MM.1S (cell line): ENCODE measurements around the gene SEMA4D.

Experiments used
- DNase-seq: peaks from one replicate; pipeline ENCODE4 v3.0.0-alpha.2; 2015
- H2AFZ ChIP-seq: fragments of 300-600 bp; sonication (generic); 2 replicates; pipeline ENCODE4 v1.6.0; 2016; ENCODE audit warnings: antibody characterized with exemption, low read length
- H3F3A ChIP-seq: fragments of 300-600 bp; sonication (generic); 2 replicates; pipeline ENCODE4 v1.6.1; 2016; ENCODE audit warnings: mild to moderate bottlenecking, antibody characterized with exemption, low read length, moderate library complexity, mixed read lengths; ENCODE audit not compliant: insufficient read depth
- H3K27ac ChIP-seq: fragments of 300-600 bp; sonication (generic); 2 replicates; pipeline ENCODE4 v1.5.1; 2016; ENCODE audit warnings: mild to moderate bottlenecking, low read length
- H3K27me3 ChIP-seq: fragments of 300-600 bp; sonication (generic); replicated peaks from 2 replicates; pipeline ENCODE4 v1.6.0; 2016; ENCODE audit warnings: low read length; ENCODE audit not compliant: insufficient read depth
- H3K36me3 ChIP-seq: fragments of 300-600 bp; sonication (generic); replicated peaks from 2 replicates; pipeline ENCODE4 v1.6.1; 2016; ENCODE audit warnings: mild to moderate bottlenecking, low read length, mixed read lengths; ENCODE audit not compliant: insufficient read depth
- H3K4me1 ChIP-seq: fragments of 300-600 bp; sonication (generic); 2 replicates; pipeline ENCODE4 v1.6.1; 2016; ENCODE audit warnings: low read length, mixed read lengths
- H3K4me2 ChIP-seq: fragments of 300-600 bp; sonication (generic); 2 replicates; pipeline ENCODE4 v1.6.0; 2016; ENCODE audit warnings: low read depth, low read length
- H3K4me3 ChIP-seq: fragments of 300-600 bp; sonication (generic); 2 replicates; pipeline ENCODE4 v1.5.1; 2016; ENCODE audit warnings: low read length, mixed read lengths
- H3K79me2 ChIP-seq: fragments of 300-600 bp; sonication (generic); 2 replicates; pipeline ENCODE4 v1.6.1; 2016; ENCODE audit warnings: mixed run types, low read length, mixed read lengths
- H3K9ac ChIP-seq: fragments of 300-600 bp; sonication (generic); 2 replicates; pipeline ENCODE4 v1.6.1; 2016; ENCODE audit warnings: low read length, mixed read lengths
- H3K9me2 ChIP-seq: fragments of 300-600 bp; sonication (generic); replicated peaks from 2 replicates; pipeline ENCODE4 v1.6.1; 2016; ENCODE audit warnings: mild to moderate bottlenecking, low read length, mixed read lengths; ENCODE audit not compliant: insufficient read depth
- H3K9me3 ChIP-seq: fragments of 300-600 bp; sonication (generic); replicated peaks from 2 replicates; pipeline ENCODE4 v1.6.1; 2016; ENCODE audit warnings: mild to moderate bottlenecking, low read length, mixed read lengths; ENCODE audit not compliant: insufficient read depth
- H4K20me1 ChIP-seq: fragments of 300-600 bp; sonication (generic); 2 replicates; pipeline ENCODE4 v1.6.1; 2016; ENCODE audit warnings: mild to moderate bottlenecking, low read length, moderate library complexity, mixed read lengths; ENCODE audit not compliant: insufficient read depth
- CTCF ChIP-seq: fragments of 300-600 bp; sonication (generic); IDR thresholded peaks from 2 replicates; pipeline ENCODE4 v1.5.1; 2016; ENCODE audit warnings: antibody characterized with exemption, low read length, mixed read lengths
- EZH2 ChIP-seq: fragments of 300-600 bp; sonication (generic); optimal IDR thresholded peaks from 2 replicates; pipeline ENCODE3; 2017; ENCODE audit warnings: low read depth, mild to moderate bottlenecking, antibody characterized with exemption, low read length, mixed read lengths
- EZH2phosphoT487 ChIP-seq: fragments of 300-600 bp; sonication (generic); IDR thresholded peaks from 2 replicates; pipeline ENCODE4 v1.6.1; 2018; ENCODE audit warnings: antibody characterized with exemption, low read length

SEMA4D gene

GRCh38 chr9:89532944-89533343 is 35.0 kb upstream of the SEMA4D start:
- H3K4me3 ChIP-seq: no peak overlapping the region
- H3K9ac ChIP-seq: no peak overlapping the region
- no peaks in the 10 kb centered on the region for H3K9me3 ChIP-seq
- no peaks in the 10 kb centered on the region for H3K79me2 ChIP-seq
- H4K20me1 ChIP-seq: no peaks in the 10 kb centered on the region
- no peaks in the 10 kb centered on the region for H3K4me1 ChIP-seq
- H2AFZ ChIP-seq: no peak overlapping the region
- no peaks in the 10 kb centered on the region for H3K36me3 ChIP-seq
- H3K9me2 ChIP-seq: no peaks in the 10 kb centered on the region
- H3K4me2 ChIP-seq: no peak overlapping the region
- no peaks in the 10 kb centered on the region for H3K27me3 ChIP-seq
- no peaks in the 10 kb centered on the region for H3F3A ChIP-seq
- no peak overlapping the region for H3K27ac ChIP-seq
- DNase-seq: no peak
- TF ChIP-seq EZH2 (no peak), CTCF (no peak), EZH2phosphoT487 (no peak)

GRCh38 chr9:89532478-89532877 is 34.6 kb upstream of the SEMA4D start:
- H2AFZ ChIP-seq: no peak overlapping the region
- H3K4me3 ChIP-seq: no peak overlapping the region
- no peak overlapping the region for H3K4me2 ChIP-seq
- no peaks in the 10 kb centered on the region for H3K9me3 ChIP-seq
- H3K4me1 ChIP-seq: no peaks in the 10 kb centered on the region
- H3F3A ChIP-seq: no peaks in the 10 kb centered on the region
- DNase-seq: no peak
- H3K79me2 ChIP-seq: no peaks in the 10 kb centered on the region
- TF ChIP-seq CTCF (no peak), EZH2phosphoT487 (no peak), EZH2 (no peak)
- no peaks in the 10 kb centered on the region for H3K27me3 ChIP-seq
- H3K9ac ChIP-seq: no peak overlapping the region
- H4K20me1 ChIP-seq: no peaks in the 10 kb centered on the region
- H3K27ac ChIP-seq: no peak overlapping the region
- no peaks in the 10 kb centered on the region for H3K36me3 ChIP-seq
- H3K9me2 ChIP-seq: no peaks in the 10 kb centered on the region

- Histone ChIP-seq H3K9me3 (no peaks in the 10 kb centered on the region), H3K4me2 (no peak overlapping the region), H3K4me3 (no peak overlapping the region), H3K27ac (no peak overlapping the region), H3K27me3 (no peaks in the 10 kb centered on the region), H2AFZ (no peak overlapping the region), H3F3A (no peaks in the 10 kb centered on the region), H3K9me2 (no peaks in the 10 kb centered on the region), H3K9ac (no peak overlapping the region), H3K79me2 (no peaks in the 10 kb centered on the region), H3K36me3 (no peaks in the 10 kb centered on the region), H3K4me1 (peaks cover 5% of the 10 kb centered on the region; the same call in 1 of the 2 replicates), H4K20me1 (no peaks in the 10 kb centered on the region)
- DNase-seq: no peak
- no peak for TF ChIP-seq EZH2phosphoT487
- no peak for TF ChIP-seq CTCF
- no peak for TF ChIP-seq EZH2
Observed at GRCh38 chr9:89531766-89532165, 33.9 kb upstream of the SEMA4D start.
